Esophagus squamous epithelium (tissue), 5 donors: ENCODE measurements around the gene DCTN2. TPM values are rescaled to one million over a fixed set of nuclear protein-coding genes. Genes with fewer than 3 reads are reported as not detected.

ENCODE experiments used
- DNase-seq: peaks from one replicate; lab custom pipeline; 2025; lab: John Stamatoyannopoulos, UW
- H3K27ac ChIP-seq, 4 donors: fragments of 200-600 bp; sonication (generic); one replicate each; pipeline ENCODE4 v1.5.1; 2016 to 2019; ENCODE audit warnings: mild to moderate bottlenecking in 1 of 4
- H3K27me3 ChIP-seq, 4 donors: fragments of 200-600 bp; sonication (generic); 1 replicate in 3 of 4; 2 replicates in 1 of 4; pipeline versions ENCODE4 v1.5.1 to v1.6.0; 2017 to 2021; ENCODE audit warnings: antibody characterized with exemption in 1 of 4
- H3K36me3 ChIP-seq, 3 donors: fragments of 200-600 bp; sonication (generic); one replicate each; pipeline ENCODE4 v1.5.1; 2016 to 2019
- H3K4me1 ChIP-seq, 3 donors: fragments of 200-600 bp; sonication (generic); one replicate each; pipeline ENCODE4 v1.5.1; 2017 to 2019
- H3K4me3 ChIP-seq, 4 donors: fragments of 200-600 bp; sonication (generic); 1 replicate in 3 of 4; 2 replicates in 1 of 4; pipeline ENCODE4 v1.5.1; 2016 to 2019; ENCODE audit warnings: mild to moderate bottlenecking in 2 of 4, moderate library complexity in 1 of 4
- H3K9me3 ChIP-seq, 3 donors: fragments of 200-600 bp; sonication (generic); one replicate each; pipeline ENCODE4 v1.5.1; 2016 to 2019
- POLR2A ChIP-seq, 4 donors: fragments of 450-650 bp; IDR thresholded peaks; one replicate each; pipeline ENCODE4 v1.6.1; 2017; ENCODE audit warnings: antibody characterized with exemption in 4 of 4, mild to moderate bottlenecking in 4 of 4, moderate library complexity in 3 of 4
- WGBS, 2 donors: methylation state at CpG; one replicate each; pipeline ENCODE4 v1.1.5; 2018; 5-methylcytosine and 5-hydroxymethylcytosine counted together
- intact Hi-C: fragments of 100-400 bp; cut with DNase I; formaldehyde crosslinking; loops from one replicate; pipeline ENCODE4 v1.15.0; 2022
- total RNA-seq, 4 donors: library from RNA; depleted of rRNA; stranded (reverse); fragments of >200 nt; gene quantifications; one replicate each; pipeline ENCODE4 v1.1.0, GENCODE V29; 2016
- TF ChIP-seq, protein P1 (sequence below), 6 experiments: fragments of 450-650 bp in 4 of 6; fragments of 200-600 bp in 2 of 6; sonication (generic) in 2 of 6; IDR thresholded peaks; one replicate each; pipeline ENCODE4 v1.5.1; 2016 to 2019; ENCODE audit warnings: antibody characterized with exemption in 6 of 6, mild to moderate bottlenecking in 4 of 6, moderate library complexity in 4 of 6
- donor health status: DM: yes; HTN: yes; CAD: no.

Gene DCTN2
- total RNA-seq, 4 donors from 2014 or later: 122 to 175 (median 159) TPM

DNA sequence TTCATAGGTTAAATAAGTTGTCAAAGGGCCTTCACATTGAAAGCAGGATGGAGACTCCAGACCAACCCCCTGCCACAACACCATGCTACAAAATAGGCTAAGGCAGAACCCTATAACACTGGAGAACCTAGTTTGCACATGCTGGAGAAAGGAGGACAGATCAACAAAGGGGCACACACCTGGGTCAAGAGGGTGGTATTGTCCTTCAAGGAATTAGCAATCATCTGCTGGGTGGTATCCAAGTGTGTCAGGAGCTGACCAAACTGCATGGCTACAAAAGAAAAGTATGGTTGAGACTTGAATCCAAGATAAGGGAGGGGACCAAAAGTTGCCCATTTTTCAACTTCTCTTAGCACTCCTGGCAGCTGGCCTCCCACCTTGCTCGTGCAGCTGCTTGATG is 15.2 kb downstream of the DCTN2 start:
- peaks cover 0 to 2% (median 0%) of the 10 kb centered on the region in 3 donors for H3K4me1 ChIP-seq
- intact Hi-C loops: no loop called here
- H3K27me3 ChIP-seq: no peaks in the 10 kb centered on the region
- H3K36me3 ChIP-seq: peaks cover 32 to 98% (median 73%) of the 10 kb centered on the region in 3 donors
- WGBS, 2 donors: 40 to 43% methylated on average over 1 of the region's 1 CpG
- H3K27ac ChIP-seq: no peak overlapping the region
- H3K9me3 ChIP-seq: no peaks in the 10 kb centered on the region
- no peak overlapping the region for H3K4me3 ChIP-seq
- DNase-seq: no peak
- TF ChIP-seq POLR2A (IDR thresholded peaks at IDR 0.05): no peak
- TF ChIP-seq, protein P1, sequence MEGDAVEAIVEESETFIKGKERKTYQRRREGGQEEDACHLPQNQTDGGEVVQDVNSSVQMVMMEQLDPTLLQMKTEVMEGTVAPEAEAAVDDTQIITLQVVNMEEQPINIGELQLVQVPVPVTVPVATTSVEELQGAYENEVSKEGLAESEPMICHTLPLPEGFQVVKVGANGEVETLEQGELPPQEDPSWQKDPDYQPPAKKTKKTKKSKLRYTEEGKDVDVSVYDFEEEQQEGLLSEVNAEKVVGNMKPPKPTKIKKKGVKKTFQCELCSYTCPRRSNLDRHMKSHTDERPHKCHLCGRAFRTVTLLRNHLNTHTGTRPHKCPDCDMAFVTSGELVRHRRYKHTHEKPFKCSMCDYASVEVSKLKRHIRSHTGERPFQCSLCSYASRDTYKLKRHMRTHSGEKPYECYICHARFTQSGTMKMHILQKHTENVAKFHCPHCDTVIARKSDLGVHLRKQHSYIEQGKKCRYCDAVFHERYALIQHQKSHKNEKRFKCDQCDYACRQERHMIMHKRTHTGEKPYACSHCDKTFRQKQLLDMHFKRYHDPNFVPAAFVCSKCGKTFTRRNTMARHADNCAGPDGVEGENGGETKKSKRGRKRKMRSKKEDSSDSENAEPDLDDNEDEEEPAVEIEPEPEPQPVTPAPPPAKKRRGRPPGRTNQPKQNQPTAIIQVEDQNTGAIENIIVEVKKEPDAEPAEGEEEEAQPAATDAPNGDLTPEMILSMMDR (IDR thresholded peaks at IDR 0.05): no peak

DNA sequence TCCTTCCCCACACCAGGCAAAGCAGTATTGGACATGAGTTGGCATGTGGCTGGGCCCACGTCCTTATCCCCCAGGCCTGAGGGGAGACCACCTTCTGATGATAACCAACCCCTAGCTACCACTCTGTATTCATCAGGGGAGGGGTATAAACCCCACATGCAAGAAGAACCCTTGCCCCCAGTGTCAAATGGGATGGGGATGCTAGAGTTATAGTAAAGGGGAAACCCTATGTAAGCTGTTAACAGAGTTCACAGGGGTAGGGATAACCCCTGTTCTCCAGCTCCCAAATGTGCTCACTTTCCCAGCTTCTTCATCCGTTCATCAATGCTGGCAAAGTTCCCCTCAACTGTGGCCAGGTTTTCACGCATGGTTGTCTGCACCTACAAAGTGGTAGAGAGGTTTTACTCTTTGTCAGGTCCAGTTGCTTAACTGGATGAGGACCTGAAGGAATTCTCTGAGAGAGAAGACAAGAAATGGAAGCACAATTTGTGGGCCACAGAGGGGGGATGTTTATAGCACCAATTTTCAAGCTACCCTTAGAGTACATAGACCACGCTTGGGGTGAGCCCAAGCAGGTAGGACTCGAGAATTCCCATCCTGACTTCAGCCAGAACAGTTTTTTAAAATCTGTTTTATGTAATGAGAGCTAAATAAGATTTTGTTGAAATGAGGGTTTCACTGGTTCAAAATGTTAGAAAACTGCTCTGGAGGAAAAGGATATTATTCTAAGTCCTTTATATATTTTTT is 16.4 kb downstream of the DCTN2 start:
- H3K36me3 ChIP-seq: peaks cover 43 to 100% (median 81%) of the 10 kb centered on the region in 3 donors
- TF ChIP-seq POLR2A (IDR thresholded peaks at IDR 0.05): no peak
- TF ChIP-seq, protein P1 (IDR thresholded peaks at IDR 0.05): no peak
- no peak for DNase-seq
- intact Hi-C loops: no loop called here
- WGBS, 2 donors: 70 to 76% methylated on average over 5 of the region's 5 CpGs
- H3K4me1 ChIP-seq: peaks cover 0 to 15% (median 0%) of the 10 kb centered on the region in 3 donors
- no peaks in the 10 kb centered on the region for H3K9me3 ChIP-seq
- no peak overlapping the region for H3K4me3 ChIP-seq
- H3K27ac ChIP-seq: no peak overlapping the region
- H3K27me3 ChIP-seq: no peaks in the 10 kb centered on the region

DNA sequence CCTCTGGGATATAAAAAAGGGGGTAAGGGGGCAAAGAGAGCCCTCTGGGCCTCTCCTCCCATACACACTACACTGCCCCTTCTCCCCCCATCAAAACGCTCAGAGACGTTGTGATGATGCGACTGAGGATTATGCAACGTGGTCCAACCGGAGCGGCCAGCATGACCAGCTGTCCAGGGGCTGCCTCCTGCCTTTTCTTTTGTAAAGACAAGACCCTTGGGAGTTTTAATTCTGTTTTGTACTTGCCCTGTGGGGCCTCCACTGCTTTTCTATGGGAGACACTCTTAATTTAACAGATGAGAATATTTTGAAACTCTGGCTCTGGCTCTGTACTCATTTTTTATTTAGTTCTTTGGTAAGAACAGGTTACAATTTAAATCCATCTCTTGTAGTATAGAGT is 17.2 kb downstream of the DCTN2 start:
- intact Hi-C loops: no loop called here
- DNase-seq: no peak
- no peak for TF ChIP-seq POLR2A (IDR thresholded peaks at IDR 0.05)
- TF ChIP-seq, protein P1 (IDR thresholded peaks at IDR 0.05): no peak
- no peak overlapping the region for H3K27ac ChIP-seq
- peaks cover 0 to 22% (median 7%) of the 10 kb centered on the region in 3 donors for H3K4me1 ChIP-seq
- 57 to 66% methylated on average over 6 of the region's 6 CpGs for WGBS, 2 donors
- H3K27me3 ChIP-seq: no peaks in the 10 kb centered on the region
- H3K4me3 ChIP-seq: no peak overlapping the region
- H3K36me3 ChIP-seq: peaks cover 50 to 100% (median 82%) of the 10 kb centered on the region in 3 donors
- no peaks in the 10 kb centered on the region for H3K9me3 ChIP-seq

DNA sequence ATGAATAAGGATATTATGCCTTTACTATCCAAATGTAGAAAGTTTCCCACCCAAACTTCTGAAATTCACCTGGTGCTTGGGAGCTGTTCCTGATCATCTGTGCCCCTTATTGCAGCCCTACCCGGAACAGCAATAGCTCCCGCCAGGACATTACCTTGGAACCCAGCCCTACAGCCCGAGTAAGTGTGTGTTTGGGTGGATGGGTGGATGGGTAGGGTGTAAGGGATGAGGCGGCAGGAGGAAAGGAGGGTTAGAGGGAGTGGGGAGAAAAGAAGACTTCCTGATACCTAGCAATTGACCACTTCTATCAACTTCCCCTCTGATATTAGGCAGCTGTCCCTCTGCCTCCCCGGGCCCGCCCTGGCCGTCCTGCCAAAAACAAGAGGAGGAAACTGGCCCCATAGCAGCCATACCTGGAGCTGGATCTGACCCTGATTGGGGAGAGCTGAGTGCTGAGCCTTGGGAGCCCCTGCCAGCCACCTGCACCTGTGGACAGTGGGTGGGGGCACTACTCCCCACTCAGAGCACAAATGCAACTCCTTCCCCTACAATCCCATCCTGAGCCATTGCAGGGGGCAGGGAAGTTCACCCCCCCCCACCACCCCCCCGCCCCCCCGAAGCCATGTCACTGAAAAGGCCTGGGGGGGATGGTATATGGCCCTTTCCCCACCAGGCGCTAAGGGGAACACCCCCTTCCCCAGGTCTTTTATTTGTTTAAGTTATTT is 18.0 kb downstream of the DCTN2 start:
- H3K27me3 ChIP-seq: no peaks in the 10 kb centered on the region
- intact Hi-C loops: no loop called here
- TF ChIP-seq POLR2A (IDR thresholded peaks at IDR 0.05): no peak
- TF ChIP-seq, protein P1 (IDR thresholded peaks at IDR 0.05): no peak
- WGBS, 2 donors: 58 to 84% methylated on average over 3 to 8 of the region's 10 CpGs
- peaks cover 4 to 30% (median 16%) of the 10 kb centered on the region in 3 donors for H3K4me1 ChIP-seq
- H3K9me3 ChIP-seq: no peaks in the 10 kb centered on the region
- no peak for DNase-seq
- H3K36me3 ChIP-seq: peaks cover 44 to 100% (median 79%) of the 10 kb centered on the region in 3 donors
- no peak overlapping the region for H3K4me3 ChIP-seq
- no peak overlapping the region for H3K27ac ChIP-seq

DNA sequence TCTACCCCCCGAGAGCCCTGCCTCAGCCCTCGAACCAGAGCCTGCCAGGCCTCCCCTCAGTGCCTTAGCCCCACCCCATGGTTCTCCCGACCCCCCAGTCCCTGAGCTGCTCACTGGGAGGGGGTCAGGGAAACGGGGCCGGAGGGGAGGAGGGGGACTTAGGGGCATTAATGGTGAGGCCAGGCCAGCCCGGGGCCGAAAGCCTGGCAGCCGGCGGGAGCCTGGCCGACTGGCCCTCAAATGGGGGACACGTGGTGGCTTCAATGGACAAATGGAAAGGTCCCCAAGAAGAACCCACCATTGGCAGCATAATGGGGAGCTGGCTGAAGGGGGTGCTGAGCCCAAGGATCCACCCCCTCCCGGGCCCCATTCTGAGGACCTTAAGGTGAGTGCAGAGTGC is 18.8 kb downstream of the DCTN2 start:
- no peak for TF ChIP-seq POLR2A (IDR thresholded peaks at IDR 0.05)
- TF ChIP-seq, protein P1 (IDR thresholded peaks at IDR 0.05): no peak

More for the DNA sequence above, 18.8 kb downstream of the DCTN2 start:
- no peak for DNase-seq
- H3K4me3 ChIP-seq: no peak overlapping the region
- 95 to 98% methylated on average over 5 to 6 of the region's 12 CpGs for WGBS, 2 donors
- peaks cover 44 to 93% (median 73%) of the 10 kb centered on the region in 3 donors for H3K36me3 ChIP-seq
- H3K9me3 ChIP-seq: no peaks in the 10 kb centered on the region
- no peak overlapping the region for H3K27ac ChIP-seq
- intact Hi-C loops: no loop called here
- peaks cover 12 to 39% (median 22%) of the 10 kb centered on the region in 3 donors for H3K4me1 ChIP-seq
- H3K27me3 ChIP-seq: no peaks in the 10 kb centered on the region
